Hepatocyte (in vitro differentiated cells): ENCODE results near the gene SIL1. TPM values are rescaled to one million over a fixed set of nuclear protein-coding genes. Genes with fewer than 3 reads are reported as not detected.

Experiments
- DNase-seq: peaks from one replicate; pipeline ENCODE4 v3.0.0-alpha.2; 2016; ENCODE audit warnings: low spot score
- H2AFZ ChIP-seq: fragments of 200-600 bp; sonication (generic); 2 replicates; pipeline ENCODE4 v1.6.0; 2016; ENCODE audit warnings: antibody characterized with exemption, mild to moderate bottlenecking
- H3K27ac ChIP-seq: fragments of 200-600 bp; sonication (generic); 2 replicates; pipeline ENCODE4 v1.5.1; 2016; ENCODE audit warnings: mild to moderate bottlenecking
- H3K27me3 ChIP-seq: fragments of 200-600 bp; sonication (generic); 2 replicates; pipeline ENCODE4 v1.6.1; 2016
- H3K36me3 ChIP-seq: fragments of 200-600 bp; sonication (generic); replicated peaks from 2 replicates; pipeline ENCODE4 v1.5.1; 2016; ENCODE audit warnings: low read depth; ENCODE audit not compliant: insufficient read depth
- H3K4me1 ChIP-seq: fragments of 200-600 bp; sonication (generic); 2 replicates; pipeline ENCODE4 v1.5.1; 2016; ENCODE audit warnings: mild to moderate bottlenecking, moderate library complexity; ENCODE audit not compliant: insufficient read depth
- H3K4me2 ChIP-seq: fragments of 200-600 bp; sonication (generic); 2 replicates; pipeline ENCODE4 v1.6.0; 2016
- H3K4me3 ChIP-seq: fragments of 200-600 bp; sonication (generic); 2 replicates; pipeline ENCODE4 v1.5.1; 2016; ENCODE audit warnings: mild to moderate bottlenecking
- H3K79me2 ChIP-seq: fragments of 200-600 bp; sonication (generic); 2 replicates; pipeline ENCODE4 v1.6.0; 2017; ENCODE audit warnings: mild to moderate bottlenecking
- H3K9me2 ChIP-seq: fragments of 200-600 bp; sonication (generic); replicated peaks from 2 replicates; pipeline ENCODE4 v1.6.0; 2017; ENCODE audit warnings: mild to moderate bottlenecking; ENCODE audit not compliant: insufficient read depth
- H3K9me3 ChIP-seq: fragments of 200-600 bp; sonication (generic); 2 replicates; pipeline ENCODE4 v1.5.1; 2016; ENCODE audit warnings: low read depth, mild to moderate bottlenecking
- H4K20me1 ChIP-seq: fragments of 200-600 bp; sonication (generic); 2 replicates; pipeline ENCODE4 v1.6.0; 2016; ENCODE audit warnings: mild to moderate bottlenecking; ENCODE audit not compliant: insufficient read depth, poor library complexity, severe bottlenecking
- CTCF ChIP-seq: fragments of 200-600 bp; sonication (generic); IDR thresholded peaks from 2 replicates; pipeline ENCODE4 v1.5.1; 2016; ENCODE audit warnings: antibody characterized with exemption, mild to moderate bottlenecking; ENCODE audit not compliant: poor library complexity
- EZH2 ChIP-seq: fragments of 200-600 bp; sonication (generic); IDR thresholded peaks from 2 replicates; pipeline ENCODE4 v1.6.1; 2016; ENCODE audit warnings: antibody characterized with exemption, mild to moderate bottlenecking, borderline replicate concordance
- EZH2phosphoT487 ChIP-seq: fragments of 200-600 bp; sonication (generic); IDR thresholded peaks from one replicate; pipeline ENCODE4 v1.6.1; 2018; ENCODE audit warnings: antibody characterized with exemption, mild to moderate bottlenecking, low read depth, moderate library complexity; ENCODE audit not compliant: unreplicated experiment, severe bottlenecking
- WGBS: methylation state at CpG from one replicate; pipeline ENCODE4 v1.1.6; 2016; ENCODE audit warnings: low lambda C conversion rate; ENCODE audit errors: missing lambda C conversion rate; 5-methylcytosine and 5-hydroxymethylcytosine counted together
- polyA plus RNA-seq: library from polyadenylated mRNA; unstranded; fragments of >200 nt; fragmentation: Nextera tagmentation; extraction: Ambion mirVana; gene quantifications from 2 replicates; pipeline ENCODE4 v1.2.1, GENCODE V29; 2016
- total RNA-seq: library from RNA; depleted of rRNA; stranded (reverse); fragments of >200 nt; gene quantifications from 2 replicates; pipeline ENCODE4 v1.2.3, GENCODE V29; 2014

The SIL1 gene
- total and polyA plus RNA-seq, 2 experiments from 2014 or later, result 82.0 to 176 TPM

GRCh38 chr5:139023286-139023685 lies 174.9 kb downstream of the SIL1 start:
- no peak for TF ChIP-seq EZH2
- Histone ChIP-seq H3K4me1 (no peaks in the 10 kb centered on the region), H3K79me2 (no peaks in the 10 kb centered on the region), H3K4me2 (no peak overlapping the region), H3K27ac (no peak overlapping the region), H3K4me3 (no peak overlapping the region), H3K27me3 (no peaks in the 10 kb centered on the region), H3K36me3 (no peaks in the 10 kb centered on the region), H4K20me1 (no peaks in the 10 kb centered on the region), H3K9me2 (no peaks in the 10 kb centered on the region), H2AFZ (no peak overlapping the region), H3K9me3 (no peaks in the 10 kb centered on the region)
- 92% methylated on average over 8 of the region's 8 CpGs for WGBS
- no peak for DNase-seq

GRCh38 chr5:139022528-139022927 lies 175.6 kb downstream of the SIL1 start:
- Histone ChIP-seq H3K27ac (no peak overlapping the region), H4K20me1 (no peaks in the 10 kb centered on the region), H3K9me2 (no peaks in the 10 kb centered on the region), H3K79me2 (no peaks in the 10 kb centered on the region), H3K4me1 (no peaks in the 10 kb centered on the region), H2AFZ (no peak overlapping the region), H3K36me3 (no peaks in the 10 kb centered on the region), H3K27me3 (no peaks in the 10 kb centered on the region), H3K9me3 (no peaks in the 10 kb centered on the region), H3K4me2 (no peak overlapping the region), H3K4me3 (no peak overlapping the region)
- peak; percentile 11 for DNase-seq
- TF ChIP-seq CTCF, result no peak
- TF ChIP-seq EZH2phosphoT487, result no peak
- no peak for TF ChIP-seq EZH2
- 96% methylated on average over 1 of the region's 1 CpG for WGBS

GRCh38 chr5:139021346-139021745 lies 176.8 kb downstream of the SIL1 start:
- Histone ChIP-seq H2AFZ (no peak overlapping the region), H3K4me1 (no peaks in the 10 kb centered on the region), H3K27ac (no peak overlapping the region), H3K79me2 (no peaks in the 10 kb centered on the region), H3K9me2 (no peaks in the 10 kb centered on the region), H3K36me3 (no peaks in the 10 kb centered on the region), H3K4me3 (no peak overlapping the region), H4K20me1 (no peaks in the 10 kb centered on the region), H3K4me2 (no peak overlapping the region), H3K27me3 (no peaks in the 10 kb centered on the region), H3K9me3 (no peaks in the 10 kb centered on the region)
- 95% methylated on average over 3 of the region's 3 CpGs for WGBS
- no peak for TF ChIP-seq CTCF
- no peak for TF ChIP-seq EZH2phosphoT487
- TF ChIP-seq EZH2, result no peak
- no peak for DNase-seq

- Histone ChIP-seq H2AFZ (no peak overlapping the region), H3K4me3 (no peak overlapping the region), H3K27ac (no peak overlapping the region), H3K4me2 (no peak overlapping the region), H3K79me2 (no peaks in the 10 kb centered on the region), H3K36me3 (no peaks in the 10 kb centered on the region), H3K4me1 (no peaks in the 10 kb centered on the region), H3K27me3 (no peaks in the 10 kb centered on the region), H3K9me3 (no peaks in the 10 kb centered on the region), H4K20me1 (no peaks in the 10 kb centered on the region), H3K9me2 (no peaks in the 10 kb centered on the region)
- WGBS, result 59% methylated on average over 4 of the region's 4 CpGs
- peak; percentile 16 for DNase-seq
- TF ChIP-seq CTCF (no peak), EZH2 (no peak), EZH2phosphoT487 (no peak)
Measured at GRCh38 chr5:139019880-139020279, 178.3 kb downstream of the SIL1 start.
